ENCODE measurements around the gene STRC.
"Not testable (repeated sequence)": the region's sequence is repeated elsewhere in the genome, so short reads cannot be mapped to it uniquely, and the experiment has no call there.

The STRC gene

GRCh38 chr15:43562753-43563152 lies 55.8 kb downstream of the STRC start:
- DNase-seq: not testable (repeated sequence)

GRCh38 chr15:43552986-43553385 lies 65.6 kb downstream of the STRC start:
- DNase-seq: no peak

DNA sequence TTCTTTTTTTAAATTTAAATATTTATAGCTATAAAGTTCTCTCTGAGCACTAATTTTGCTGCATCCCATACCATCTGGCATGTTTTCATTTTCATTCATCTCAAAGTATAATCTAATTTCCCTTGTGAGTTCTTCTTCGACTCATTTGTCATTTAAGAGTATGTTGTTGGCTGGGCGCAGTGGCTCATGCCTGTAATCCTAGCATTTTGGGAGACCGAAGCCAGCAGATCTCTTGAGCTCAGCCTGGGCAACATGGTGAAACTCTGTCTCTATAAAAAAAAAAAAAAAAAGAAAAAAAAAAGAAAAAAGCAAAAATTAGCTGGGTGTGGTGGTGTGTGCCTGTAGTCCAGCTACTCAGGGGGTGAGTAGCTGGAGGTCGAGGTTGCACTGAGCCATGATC lies 66.3 kb downstream of the STRC start:
- no peak for DNase-seq

- DNase-seq: no peak
Measured at GRCh38 chr15:43550527-43551363, 67.9 kb downstream of the STRC start.

Data from DMS153 (cell line).